Activated T-cell treated with anti-CD3 and anti-CD28 coated beads, Interleukin-2, amount 50 U/mL, for 1 hour (primary cell): Measurements from ENCODE around the gene CIAPIN1.
"Not testable (repeated sequence)": the region's sequence is repeated elsewhere in the genome, so short reads cannot be mapped to it uniquely, and the experiment has no call there.

Source experiments
- DNase-seq: peaks from one replicate; pipeline ENCODE4 v3.0.0-alpha.2; 2020

Gene CIAPIN1

GRCh38 chr16:57403965-57404817 is 43.0 kb downstream of the CIAPIN1 start, which contains the start of gene CCL17:
Gene CCL17, plus strand, starts transcription at chr16:57404767. Its CDS starts 9,166 bp downstream, at chr16:57413933.
- no peak for DNase-seq

DNA sequence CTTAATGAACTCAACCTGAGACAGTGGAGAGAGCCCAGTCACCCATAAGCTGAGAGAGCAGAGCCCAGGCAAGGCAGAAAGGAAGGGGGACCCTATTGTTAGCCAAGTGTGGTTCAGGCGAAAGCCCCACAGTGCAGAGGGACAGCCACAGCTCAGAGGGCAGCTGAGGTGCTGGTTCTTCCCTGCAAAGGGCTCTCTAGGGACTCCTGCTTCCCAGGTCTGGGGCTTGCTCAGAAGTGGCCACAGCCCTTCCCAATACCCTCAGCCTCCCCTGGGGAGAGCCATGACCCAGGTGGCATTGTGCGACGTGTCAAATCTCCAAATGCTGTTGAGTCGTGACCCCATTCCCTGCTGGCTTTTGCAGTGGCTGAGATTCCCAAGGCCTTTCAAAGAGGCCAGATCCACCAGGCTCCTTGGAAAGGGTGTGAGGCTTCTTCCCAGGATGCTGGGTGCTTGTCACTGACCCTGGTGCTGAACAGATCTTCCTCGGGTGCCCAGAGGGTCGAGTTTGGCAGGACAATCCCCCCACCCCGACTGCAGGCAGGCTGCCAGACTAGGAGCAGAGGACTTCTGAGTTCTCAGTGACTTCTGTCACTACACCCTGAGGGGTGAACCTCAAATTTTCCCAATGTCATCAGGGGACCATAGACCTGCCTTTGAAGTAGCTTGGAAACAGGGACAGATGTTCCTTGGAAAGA is 45.1 kb downstream of the CIAPIN1 start:
- DNase-seq: no peak

DNA sequence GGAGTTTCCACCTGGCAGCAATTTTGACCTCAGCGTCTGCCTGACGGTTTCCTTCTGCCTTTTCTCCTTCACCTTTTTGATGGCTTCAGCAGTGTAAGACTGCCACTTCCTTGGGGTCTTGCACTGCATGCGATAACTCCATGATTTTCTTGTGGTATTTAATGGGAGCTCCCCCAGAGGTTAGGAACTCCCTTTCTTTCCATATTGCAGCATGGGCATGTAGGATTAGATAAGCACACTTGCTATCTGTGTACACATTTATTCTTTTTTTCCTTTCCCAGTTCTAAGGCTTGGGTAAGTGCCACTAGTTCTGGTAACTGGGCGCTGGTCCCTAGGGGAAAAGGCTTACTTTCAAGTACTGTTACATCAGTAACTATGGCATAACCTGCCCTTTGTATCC is 49.7 kb downstream of the CIAPIN1 start:
- DNase-seq: not testable (repeated sequence)

DNA sequence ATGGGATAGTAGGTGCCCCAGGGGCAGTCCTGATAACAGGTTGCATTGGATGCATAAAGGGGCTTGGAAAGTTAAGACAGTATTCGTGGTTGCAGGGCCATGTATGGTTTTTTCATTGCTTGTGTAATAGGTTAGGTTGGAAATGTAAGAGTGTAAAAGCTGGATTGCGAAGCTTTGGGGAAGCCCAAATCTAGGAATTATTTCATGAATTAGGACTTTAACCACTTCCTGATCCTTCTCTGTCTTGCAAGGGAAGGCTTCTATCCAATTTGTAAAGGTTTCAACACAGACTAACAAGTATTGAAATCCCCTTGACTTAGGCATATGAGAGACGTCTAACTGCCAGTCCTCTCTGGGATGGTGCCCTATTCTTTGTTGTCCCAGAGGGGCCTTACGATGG is 50.4 kb downstream of the CIAPIN1 start:
- no peak for DNase-seq

- DNase-seq: no peak
These were observed 52.2 kb downstream of the CIAPIN1 start for GRCh38 chr16:57395026-57395425.

- DNase-seq: no peak
These were observed 52.7 kb downstream of the CIAPIN1 start for GRCh38 chr16:57394444-57394843.

DNA sequence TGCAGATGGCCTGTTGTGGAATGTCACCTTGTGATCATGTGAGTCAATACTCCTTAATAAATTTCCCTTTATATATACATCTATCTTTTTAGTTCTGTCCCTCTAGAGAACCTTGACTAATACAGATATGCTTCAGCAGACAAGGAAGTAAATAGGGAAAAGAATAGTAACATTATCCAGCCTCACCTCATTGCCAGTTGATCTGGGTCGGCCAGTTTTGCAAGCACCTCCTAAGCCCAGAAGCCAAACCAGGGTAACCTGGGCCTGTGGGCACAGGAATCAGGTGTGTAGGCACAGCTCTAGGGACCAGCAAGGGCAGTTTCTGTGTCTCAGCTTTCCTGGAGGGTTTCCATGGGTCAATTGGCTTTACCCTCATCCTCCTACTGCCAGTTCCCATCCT is 54.5 kb downstream of the CIAPIN1 start:
- no peak for DNase-seq

GRCh38 chr16:57391708-57392107 is 55.5 kb downstream of the CIAPIN1 start:
- no peak for DNase-seq

DNA sequence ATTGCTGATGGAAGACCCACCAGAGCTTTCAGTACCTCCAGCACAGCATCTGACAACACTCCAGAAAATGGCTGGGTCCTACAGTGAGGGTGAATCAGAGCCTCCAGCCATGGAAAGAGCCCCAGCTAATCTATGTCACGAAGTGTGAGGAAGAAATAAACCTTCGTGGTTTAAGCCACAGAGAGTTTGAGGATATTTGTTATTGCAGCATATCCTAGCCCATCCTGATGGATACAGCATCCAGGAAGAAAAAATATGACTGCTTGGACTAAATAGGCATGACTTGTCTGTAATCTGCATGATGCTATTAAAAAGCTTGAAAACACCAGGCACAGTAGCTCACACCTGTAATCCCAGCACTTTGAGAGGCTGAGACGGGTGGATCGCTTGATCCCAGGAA is 55.9 kb downstream of the CIAPIN1 start:
- DNase-seq: no peak

- no peak for DNase-seq
These were observed 56.4 kb downstream of the CIAPIN1 start for GRCh38 chr16:57390636-57391295.

GRCh38 chr16:57389087-57389468 is 58.1 kb downstream of the CIAPIN1 start:
- DNase-seq: no peak

DNA sequence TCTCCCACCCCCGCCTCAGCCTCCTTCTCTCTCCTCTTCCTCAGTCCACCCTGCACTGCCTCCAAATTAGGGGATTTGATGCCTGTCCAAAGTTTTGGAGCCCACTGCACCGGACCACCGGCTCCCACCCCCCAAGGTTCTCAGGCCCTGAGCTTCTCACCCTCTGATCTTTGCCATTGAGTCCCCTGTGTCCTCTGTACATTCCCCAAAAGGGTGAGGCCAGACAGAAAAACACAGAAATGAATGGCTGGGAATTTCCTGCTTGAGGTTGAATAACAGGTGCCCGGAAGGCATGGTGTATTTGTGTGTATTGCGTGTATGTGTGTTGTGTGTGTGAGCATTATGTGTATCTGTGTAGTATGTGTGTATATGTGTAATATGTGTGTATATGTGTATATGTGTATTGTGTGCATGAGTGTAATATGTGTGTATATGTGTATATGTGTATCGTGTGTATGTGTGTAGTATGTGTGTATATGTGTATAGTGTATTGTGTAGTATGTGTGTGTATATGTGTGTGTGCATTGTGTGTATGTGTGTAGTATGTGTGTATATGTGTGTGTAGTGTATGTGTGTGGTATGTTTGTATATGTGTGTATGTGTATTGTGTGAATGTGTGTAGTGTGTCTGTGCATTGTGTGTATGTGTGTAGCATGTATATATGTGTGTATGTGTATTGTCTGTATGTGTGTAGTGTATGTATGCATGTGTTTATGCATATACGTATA is 58.7 kb downstream of the CIAPIN1 start:
- DNase-seq: no peak

GRCh38 chr16:57387598-57388354 is 59.4 kb downstream of the CIAPIN1 start:
- DNase-seq: no peak

- DNase-seq: no peak
These were observed 60.7 kb downstream of the CIAPIN1 start for GRCh38 chr16:57386381-57386951.

- no peak for DNase-seq
These were observed 62.1 kb downstream of the CIAPIN1 start for GRCh38 chr16:57385083-57385482.

GRCh38 chr16:57384248-57385070 is 62.7 kb downstream of the CIAPIN1 start:
- DNase-seq: no peak

GRCh38 chr16:57383276-57384247 is 63.6 kb downstream of the CIAPIN1 start:
- no peak for DNase-seq

DNA sequence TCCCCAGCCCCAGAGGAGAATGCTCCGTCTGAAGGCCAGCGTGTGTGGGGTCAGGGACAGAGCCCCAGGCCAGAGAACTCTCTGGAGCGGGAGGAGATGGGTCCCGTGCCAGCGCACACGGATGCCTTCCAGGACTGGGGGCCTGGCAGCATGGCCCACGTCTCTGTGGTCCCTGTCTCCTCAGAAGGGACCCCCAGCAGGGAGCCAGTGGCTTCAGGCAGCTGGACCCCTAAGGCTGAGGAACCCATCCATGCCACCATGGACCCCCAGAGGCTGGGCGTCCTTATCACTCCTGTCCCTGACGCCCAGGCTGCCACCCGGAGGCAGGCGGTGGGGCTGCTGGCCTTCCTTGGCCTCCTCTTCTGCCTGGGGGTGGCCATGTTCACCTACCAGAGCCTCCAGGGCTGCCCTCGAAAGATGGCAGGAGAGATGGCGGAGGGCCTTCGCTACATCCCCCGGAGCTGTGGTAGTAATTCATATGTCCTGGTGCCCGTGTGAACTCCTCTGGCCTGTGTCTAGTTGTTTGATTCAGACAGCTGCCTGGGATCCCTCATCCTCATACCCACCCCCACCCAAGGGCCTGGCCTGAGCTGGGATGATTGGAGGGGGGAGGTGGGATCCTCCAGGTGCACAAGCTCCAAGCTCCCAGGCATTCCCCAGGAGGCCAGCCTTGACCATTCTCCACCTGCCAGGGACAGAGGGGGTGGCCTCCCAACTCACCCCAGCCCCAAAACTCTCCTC is 64.5 kb downstream of the CIAPIN1 start:
- DNase-seq: no peak
